Iris pigment epithelial cell (primary cell): ENCODE results near the gene ANGPTL5.
"Not testable (repeated sequence)": the region's sequence is repeated elsewhere in the genome, so short reads cannot be mapped to it uniquely, and the experiment has no call there.

Experiments used
- DNase-seq: peaks from one replicate; pipeline ENCODE4 v3.0.0-alpha.2; 2011; ENCODE audit warnings: low read depth

The ANGPTL5 gene

DNA sequence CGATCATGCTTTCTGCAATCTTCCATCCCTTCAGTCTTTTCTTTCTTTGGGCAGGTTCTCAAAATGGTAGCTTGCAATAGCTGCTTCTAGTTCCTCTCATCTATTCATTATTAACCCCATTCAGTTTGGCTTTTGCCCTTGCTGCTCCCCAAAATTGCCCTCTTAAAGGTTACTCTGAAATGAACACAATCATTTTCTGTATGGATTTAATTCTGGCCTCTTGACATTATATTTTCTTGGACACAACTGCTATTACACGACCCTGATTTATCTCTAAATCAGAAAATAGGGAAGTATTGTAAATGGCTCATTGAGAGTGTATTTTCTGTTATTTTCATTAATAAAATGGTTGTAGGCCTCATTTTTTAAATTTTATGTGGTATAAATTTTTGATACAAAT is at the start of gene ANGPTL5:
ANGPTL5 (minus strand) TSS at position 101 of the 400 bp plus-strand sequence. CDS start 8,613 bp downstream, outside the sequence.
- no peak for DNase-seq

DNA sequence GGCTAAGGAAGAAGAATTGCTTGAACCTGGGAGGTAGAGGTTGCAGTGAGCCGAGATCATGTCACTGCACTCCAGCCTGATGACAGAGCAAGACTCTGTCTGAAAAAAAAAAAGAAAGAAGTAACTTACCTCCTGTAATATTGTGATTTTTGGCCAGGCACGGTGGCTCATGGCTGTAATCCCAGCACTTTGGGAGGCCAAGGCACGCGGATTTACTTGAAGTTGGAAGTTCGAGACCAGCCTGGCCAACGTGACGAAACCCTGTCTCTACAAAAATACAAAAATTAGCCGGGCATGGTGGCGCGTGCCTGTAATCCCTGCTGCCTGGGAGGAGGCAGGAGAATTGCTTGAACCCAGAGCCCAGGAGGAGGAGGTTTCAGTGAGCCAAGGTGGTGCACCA is 47.9 kb upstream of the ANGPTL5 start:
- DNase-seq, result not testable (repeated sequence)

DNA sequence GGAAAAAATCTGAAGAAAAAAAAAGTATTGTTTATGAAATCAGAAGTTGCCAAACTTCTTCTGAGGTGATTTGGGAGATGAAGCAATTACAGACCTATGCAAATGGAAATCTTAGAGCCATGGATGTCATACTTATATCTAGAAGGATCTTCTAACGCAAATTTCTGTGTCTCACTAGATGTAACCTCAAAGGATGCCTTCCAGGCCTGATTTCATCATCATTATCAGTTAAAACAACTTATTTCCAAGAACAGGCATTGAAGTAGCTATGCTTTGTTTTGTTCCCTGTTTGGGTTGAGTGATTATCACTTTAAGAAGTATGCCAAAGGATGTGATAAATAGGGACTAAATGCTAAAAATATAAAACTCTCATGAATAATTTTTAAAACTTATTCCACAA is 43.9 kb upstream of the ANGPTL5 start:
- peak; percentile 9 for DNase-seq

DNA sequence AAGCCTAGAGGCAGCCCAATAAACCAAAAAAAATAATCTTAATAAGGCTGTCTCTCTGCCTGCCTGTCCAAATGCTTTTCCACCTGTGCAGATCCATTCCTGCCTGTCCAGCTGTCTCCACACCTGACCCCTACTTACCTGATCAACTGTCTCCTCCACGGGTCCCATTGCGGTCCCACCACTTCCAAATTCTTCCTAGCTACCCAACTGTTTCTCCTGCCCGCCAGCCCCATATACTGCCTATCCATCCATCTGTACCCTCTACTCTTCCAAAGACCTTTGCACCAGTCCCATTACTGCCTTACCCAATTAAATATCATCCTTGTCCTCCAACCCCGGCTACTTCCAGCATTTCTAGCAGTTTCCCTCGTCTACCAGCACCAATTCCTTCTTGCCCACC is 39.4 kb upstream of the ANGPTL5 start:
- DNase-seq, result no peak

DNA sequence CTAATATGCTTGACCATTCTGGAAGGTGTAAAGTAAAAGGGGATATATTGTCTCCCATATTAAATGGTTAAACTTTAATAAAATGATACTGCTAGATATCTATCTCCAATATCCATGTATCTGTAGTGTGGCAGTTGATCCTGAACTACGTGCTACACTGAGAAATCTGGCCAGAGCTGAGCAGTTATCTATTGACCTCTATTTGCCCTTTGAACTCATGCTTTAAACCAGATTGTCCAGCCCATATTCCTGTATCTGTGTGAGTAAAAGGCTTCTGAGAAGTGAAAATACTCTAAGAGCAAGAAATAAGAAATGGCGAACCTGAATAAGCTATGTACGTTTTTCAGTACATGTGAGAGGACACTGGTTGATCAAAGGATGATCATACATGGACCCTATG is 39.0 kb upstream of the ANGPTL5 start:
- DNase-seq, result no peak

DNA sequence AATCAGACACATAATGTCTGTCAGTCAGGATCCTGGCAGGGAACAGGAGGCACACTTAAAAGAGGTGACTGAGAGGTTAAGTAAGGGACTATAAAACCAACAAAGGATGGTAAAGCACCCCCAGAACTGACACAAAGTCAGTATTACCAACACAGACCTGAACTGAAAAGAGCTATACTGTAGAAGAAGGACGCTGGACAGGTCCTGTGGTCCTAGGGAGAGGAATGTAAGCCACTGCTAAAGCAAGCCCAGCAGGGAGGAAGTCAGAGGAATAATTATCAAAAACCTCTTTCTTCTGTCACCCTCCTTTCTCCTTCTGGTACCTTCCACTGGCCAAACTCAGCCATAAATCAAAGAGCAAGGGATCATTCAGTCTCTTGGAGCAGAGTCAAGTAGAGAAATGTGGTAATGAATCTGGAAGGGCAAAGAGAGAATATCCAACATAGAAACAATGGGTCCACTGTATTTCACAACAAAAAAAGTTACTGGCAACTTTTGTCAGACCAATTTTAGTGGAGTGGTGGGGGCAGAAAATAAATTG is 33.4 kb upstream of the ANGPTL5 start:
- no peak for DNase-seq

DNA sequence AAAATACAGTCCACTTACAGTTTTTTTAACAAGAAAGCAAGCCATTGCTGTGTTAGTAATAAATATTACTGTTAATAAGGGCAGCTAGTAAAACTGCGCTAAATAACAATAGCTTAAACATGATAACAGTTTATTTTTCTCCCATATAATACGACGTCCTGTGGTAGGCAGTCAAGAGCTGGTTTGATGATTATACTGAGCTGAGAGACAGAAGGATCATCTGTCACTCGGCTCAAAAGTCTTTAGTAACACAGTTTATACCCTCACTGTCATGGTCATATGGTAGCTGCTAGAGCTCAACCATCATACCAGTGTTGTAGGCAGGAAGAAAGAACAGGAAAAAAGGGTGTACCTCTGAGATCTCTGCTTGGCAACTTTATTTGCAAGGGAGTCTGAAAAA is 29.1 kb upstream of the ANGPTL5 start:
- no peak for DNase-seq

DNA sequence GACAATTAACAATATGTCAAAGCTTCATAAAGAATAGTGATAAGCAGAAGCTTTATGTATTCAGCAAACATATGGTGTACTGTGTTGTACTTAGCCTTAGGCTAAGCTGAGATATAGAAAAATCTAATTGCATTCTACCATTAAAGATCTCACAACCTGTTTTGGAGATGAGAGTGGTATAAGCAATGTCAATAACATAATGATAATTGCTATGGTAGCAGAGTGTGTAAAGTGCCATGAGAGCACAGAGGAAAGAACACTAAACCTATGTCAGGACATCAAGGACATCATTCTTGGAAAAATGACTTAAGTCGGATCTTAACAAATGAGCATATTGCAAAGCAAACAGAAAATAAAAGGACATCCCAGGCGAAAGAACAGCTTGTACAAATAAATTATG is 28.6 kb upstream of the ANGPTL5 start:
- DNase-seq, result no peak

DNA sequence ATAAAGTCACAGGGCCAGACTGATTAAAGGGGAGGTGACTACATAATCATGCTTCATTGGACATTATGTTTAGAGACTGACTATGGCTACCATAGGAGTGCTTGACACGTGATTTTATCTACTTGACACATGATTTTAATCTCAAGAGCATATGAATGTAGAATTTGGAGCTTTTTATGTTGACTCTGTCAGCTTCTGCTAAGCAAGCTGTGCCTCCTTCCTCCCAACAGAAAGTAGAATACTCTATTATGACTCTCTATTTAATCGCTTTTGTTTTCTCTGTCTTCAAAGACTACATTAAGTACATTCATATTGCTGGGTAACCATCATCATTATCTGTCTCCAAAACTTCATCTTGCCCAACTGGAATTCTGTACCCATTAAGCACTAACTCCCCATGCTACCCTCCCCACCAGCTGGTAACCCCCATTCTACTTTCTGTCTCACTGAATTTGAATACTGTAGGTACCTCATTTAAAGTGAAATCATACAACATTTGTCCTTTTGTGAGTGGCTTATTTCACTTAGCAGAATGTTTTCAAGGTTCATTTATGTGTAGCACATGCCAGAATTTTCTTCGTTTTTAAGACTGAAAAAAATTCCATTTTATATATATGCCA is 24.7 kb upstream of the ANGPTL5 start:
- no peak for DNase-seq

DNA sequence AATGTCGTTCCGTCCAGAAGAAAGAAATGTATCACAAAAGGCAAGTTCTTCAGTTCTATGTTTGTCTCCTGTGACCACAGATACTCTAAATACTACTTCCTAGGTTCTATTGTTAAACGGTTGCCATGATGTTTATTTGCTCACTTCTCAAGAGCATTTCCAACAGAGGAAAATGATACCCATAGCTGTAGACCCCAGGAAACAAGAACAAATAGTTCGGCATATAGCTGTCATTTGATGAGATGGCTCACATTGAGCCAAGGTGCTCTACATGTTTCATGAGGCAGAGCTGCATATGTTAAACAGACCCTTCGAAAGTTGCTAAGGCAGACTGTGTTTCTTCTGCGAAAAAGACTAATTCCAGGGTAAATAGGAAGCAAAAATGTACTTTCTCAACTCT is 15.4 kb upstream of the ANGPTL5 start:
- DNase-seq, result no peak

DNA sequence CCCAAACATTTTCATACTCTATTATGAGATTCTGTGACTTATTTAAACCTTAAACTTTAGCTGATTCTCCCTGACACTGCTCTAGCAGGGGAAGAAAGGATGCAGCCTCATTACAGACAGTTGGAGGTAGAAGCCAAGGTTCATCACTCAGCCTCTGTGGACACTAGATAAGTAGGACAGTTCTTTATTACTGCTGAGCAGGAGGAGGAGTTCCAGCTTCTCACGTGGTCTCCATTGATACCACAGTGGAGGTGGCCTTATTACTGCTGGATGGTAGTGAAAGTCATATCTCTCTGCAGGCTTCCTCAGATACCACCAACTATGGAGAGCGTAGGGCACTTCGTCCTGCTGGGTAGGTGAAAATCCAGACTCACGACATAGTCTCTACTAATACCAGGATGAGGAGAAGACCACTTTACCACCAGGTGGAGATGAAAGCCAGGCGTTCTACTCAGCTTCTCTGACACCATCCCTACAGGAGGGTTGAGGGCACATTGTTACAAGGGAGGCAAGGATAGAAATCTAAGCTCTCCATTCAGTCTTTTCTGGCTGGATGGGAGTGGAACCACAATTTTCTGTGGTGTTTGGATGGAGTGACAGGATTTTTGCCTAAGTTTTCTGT is 13.1 kb upstream of the ANGPTL5 start:
- DNase-seq, result no peak

DNA sequence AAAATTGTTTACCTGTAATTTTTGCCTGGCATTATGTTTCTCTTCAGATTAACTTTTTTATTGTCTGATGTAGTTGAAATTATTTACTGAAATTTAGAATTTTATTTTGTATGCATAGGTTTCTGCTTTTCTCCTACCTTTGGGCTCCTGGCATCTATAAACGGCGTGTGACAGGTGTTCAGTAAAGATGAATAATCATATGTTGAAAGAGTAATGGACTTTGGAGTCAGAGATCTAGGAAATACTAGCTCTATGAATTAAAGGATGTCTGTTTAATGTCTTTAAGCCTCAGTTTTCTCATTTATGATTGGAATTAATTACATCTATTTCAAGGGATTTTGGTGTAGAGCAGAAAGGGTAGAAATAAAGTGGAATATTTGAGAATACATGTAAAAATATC is 7.2 kb upstream of the ANGPTL5 start:
- DNase-seq, result no peak

DNA sequence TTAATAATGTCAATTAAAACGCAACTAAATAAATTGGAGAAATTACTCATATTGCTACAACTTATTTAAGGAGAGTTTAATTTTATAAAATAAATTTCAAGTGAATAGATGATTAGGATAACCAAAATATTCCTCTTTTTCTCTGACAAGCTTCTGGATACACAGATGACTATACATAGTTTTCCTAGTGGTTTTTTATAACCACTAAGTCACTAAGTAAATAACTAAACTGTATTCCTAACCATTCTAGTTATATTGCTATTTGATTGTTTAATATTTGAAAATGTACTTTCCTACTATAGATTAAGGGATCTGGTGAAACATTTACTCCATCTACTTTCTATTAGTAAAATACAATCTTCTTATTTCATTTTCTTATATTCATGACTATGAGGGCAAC is 4.7 kb upstream of the ANGPTL5 start:
- DNase-seq, result no peak

DNA sequence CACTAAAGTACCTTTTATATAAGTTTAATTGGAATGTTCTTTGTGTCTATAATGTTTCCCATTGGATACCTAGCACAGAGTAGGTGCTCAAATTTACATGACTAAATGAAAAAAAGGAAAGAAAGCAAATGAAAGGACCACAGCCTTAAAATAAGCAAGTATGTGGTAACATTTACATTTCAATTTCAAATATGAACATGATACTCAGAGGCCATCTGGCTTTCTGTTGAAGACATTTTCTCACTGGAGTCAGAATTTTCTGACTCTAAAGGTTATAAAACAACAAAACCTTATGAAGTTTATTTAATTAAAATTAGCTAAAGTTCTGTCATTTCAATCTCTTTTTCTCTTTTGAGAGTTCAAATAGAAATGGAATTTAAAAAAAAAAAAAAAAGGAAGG is 904 bp upstream of the ANGPTL5 start:
- no peak for DNase-seq

DNA sequence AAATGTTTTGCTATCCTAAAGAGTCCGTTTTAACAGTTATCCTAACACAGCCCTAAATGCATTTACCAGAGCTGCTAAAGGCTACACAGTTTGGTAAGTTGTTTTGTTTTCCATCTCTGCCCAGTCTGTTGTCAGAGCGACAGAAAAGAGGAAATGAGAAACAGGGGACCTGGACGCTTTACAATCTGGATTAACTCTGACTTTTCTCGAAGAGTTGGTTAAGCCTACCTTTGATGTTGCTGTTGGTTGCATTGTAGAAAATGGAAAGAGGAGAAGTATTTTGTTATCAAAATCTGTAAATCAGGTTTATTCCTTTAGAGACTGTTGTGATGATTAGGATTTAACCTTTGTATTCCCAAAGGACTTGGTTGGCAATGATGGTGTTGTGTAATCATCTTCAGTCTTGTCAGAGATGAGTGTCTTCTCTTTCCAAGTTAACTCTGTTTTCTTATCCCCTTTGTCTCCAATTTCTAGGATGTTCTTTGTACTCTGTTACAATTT is 481 bp downstream of the ANGPTL5 start:
- peak; percentile 39 for DNase-seq

DNA sequence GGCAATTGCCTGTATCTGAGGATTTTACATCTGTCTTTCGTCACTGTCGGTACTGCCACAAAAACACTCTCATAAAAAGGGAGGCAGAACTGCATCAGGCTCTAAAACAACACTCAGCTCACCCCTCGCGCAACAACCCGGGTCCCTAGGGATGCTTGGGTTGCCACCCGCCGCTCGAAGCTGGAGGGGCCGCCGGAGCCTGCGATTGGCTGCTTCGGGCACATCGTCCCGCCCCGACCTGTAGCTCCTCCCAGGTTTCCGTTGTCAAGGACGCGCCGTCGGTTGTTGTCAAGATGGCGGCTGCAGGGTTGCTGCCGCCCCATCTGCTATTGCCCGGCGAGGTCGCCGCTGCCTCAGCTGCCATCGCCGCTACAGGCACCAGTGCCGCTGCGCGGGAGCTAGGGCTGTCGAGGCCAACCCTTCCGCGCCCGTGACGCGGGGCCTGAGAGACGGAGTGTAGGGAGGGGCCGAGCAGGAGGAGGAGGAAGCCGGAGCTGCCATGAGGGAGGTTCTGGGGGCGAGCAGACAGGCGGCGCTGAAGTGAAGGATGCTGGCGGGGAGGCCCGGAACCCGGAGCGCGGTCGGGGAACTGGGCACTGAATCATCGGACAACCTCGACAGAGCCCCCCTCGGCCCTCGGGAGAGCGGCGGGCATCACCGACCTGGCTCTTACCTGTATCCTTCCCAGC is 1.4 kb downstream of the ANGPTL5 start, which contains the start of gene CEP126:
CEP126 (plus strand) TSS at position 273 of the 689 bp plus-strand sequence; CDS start at position 548, 275 bp downstream.
- peak; percentile 94 for DNase-seq

DNA sequence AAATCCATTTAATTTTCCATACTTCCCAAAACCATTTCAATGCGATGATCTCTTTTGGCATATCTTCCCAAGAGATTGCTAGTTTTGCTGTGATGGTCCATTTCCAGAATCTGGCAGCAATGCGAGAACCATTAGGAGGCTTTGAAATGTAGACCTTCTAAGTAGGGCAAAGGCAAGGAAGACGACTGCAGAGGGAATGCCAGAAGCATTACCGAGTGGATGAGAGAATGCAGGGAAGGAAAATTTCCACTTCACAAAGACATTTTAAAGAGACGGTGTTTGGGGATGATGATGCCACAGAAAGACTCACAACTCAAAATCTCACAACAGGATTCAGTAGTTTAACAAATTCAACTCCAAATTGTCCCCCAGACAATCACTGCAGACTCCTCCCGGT is 2.0 kb downstream of the ANGPTL5 start:
- DNase-seq, result peak; percentile 35

DNA sequence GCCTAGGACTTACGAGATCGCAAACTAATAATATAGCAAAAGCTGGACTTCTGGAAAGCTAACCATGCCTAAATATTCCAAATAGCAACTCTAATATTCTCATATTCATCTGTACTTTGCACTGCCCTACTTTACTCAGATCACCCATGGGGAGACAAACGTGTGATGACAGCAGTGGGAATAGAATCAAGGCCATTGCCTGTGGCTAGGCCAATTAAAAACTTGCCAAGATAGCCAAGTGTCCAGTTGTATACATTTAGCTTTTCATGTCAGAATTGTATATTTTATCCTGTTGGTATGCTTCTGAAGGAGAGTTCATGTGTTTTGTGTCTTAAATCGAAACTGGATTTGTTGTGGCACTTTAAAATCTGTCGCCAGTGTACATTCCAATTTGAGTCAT is 2.7 kb downstream of the ANGPTL5 start:
- no peak for DNase-seq

DNA sequence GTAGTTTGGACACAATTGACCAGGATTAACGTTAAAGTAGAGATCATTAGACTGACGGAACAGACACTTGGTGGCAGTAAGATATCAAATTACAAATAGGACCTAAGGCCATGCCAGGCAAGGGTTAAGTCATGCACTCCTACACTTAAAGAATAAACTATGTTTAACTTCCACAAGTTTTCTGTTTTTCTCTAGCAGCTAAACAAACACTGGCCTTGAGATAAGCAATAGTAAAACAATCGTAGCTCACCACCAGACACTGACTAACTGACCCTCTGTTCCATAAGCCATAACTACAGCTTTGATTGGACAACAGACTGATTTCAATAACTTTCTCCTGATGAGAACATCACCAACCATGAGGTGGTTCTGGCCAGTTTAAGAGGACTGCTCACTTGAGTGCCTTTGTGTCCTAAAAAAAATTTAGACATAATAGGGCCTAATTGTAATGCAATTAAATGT is 3.5 kb downstream of the ANGPTL5 start:
- DNase-seq, result peak; percentile 15

DNA sequence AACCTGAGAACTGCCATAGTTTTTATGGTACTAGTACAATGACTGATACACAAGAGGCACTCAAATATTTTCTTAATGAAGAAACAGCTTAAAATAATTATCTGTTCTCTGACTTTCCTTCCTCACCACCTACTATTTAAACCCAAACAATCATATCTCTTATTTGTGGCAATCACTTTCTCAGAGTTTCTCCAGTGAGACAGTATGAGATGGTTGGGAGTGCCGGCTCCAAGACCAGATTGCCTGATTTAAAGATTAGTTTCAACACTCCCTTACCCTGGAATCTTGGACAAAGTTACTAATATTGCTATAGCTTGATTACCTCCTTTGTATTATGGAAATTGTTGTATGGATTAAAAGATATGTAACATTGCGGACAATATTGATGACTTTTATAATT is 7.2 kb downstream of the ANGPTL5 start:
- no peak for DNase-seq

DNA sequence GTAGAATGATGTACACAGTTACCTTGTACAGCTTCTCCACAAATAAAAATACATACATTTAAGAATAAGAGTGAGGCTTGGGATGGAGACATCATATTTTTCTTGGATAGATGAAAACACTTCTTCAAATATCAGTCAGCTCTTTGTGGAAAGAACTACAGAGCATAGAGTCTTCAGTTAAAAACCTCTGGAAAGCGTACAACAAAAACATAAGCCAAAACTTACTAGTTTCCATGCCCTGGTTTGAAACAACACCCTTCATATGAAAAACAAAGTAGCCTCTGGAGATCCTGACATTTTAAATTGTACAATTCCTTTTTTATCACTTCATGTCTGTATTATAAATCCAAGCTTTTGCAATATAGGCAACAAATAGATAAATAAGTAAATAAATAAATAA is 8.5 kb downstream of the ANGPTL5 start:
- DNase-seq, result no peak

DNA sequence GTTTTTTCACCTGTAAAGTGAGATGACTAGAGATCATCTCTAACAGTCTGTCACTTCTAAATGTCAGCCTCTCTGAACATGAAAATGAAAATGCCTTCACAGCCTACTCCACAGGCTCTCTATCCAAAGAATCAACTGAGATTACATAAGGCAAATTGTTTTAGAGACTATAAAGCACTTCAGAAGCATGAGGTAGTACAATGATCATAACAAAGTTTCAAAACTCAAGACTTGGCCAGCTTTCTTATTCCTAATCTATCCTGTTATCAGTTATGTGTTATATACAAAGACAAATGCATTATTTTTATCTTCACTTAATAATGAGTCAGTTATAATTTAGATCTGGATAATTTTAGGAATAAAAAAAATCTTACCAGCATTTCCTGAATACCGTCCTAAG is 21.8 kb downstream of the ANGPTL5 start:
- no peak for DNase-seq

DNA sequence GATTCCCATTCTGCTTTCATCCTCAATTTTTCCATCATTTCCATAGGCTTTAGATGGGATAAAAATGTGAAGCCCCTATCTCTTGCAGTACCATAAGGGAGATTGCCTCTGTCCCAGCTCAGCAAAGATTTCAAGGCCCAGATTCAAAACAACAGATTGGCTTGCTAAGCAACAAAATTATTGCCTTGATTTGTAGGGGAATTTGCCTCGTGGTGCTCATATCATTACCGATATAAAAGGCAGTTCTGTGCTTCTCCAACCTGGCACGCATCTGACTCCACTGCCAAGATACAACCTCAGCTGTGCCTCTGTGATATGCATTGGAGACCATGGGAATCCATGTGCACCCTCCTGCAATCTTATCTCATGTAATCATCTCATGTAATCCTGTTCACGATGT is 26.6 kb downstream of the ANGPTL5 start:
- no peak for DNase-seq
